Left hindlimb (tissue), 1 donor: ENCODE results near the gene PRR5.
A peak's percentile ranks its signal among the peaks of the same experiment; 100 is the strongest.
"Not testable (repeated sequence)": the region's sequence is repeated elsewhere in the genome, so short reads cannot be mapped to it uniquely, and the experiment has no call there.

Experiments used
- DNase-seq: peaks from one replicate; pipeline ENCODE4 v3.0.0-alpha.2; 2018

PRR5 gene

DNA sequence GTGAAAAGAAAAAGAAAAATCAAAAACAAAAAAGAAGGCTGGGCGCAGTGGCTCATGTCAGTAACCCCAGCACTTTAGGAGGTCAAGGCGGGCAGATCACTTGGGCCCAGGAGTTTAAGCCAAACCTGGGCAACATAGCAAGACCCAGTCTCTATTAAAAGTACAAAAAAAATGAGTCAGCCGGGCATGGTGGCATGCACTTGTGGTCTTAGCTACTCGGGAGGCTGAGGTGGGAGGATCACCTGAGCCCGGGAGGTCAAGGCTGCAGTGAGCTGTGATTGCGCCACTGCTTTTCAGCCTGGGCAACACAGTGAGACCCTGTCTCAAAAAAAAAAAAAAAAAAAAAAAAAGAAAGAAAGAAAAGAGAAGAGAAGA lies 26.0 kb upstream of the PRR5 start:
- not testable (repeated sequence) for DNase-seq

DNA sequence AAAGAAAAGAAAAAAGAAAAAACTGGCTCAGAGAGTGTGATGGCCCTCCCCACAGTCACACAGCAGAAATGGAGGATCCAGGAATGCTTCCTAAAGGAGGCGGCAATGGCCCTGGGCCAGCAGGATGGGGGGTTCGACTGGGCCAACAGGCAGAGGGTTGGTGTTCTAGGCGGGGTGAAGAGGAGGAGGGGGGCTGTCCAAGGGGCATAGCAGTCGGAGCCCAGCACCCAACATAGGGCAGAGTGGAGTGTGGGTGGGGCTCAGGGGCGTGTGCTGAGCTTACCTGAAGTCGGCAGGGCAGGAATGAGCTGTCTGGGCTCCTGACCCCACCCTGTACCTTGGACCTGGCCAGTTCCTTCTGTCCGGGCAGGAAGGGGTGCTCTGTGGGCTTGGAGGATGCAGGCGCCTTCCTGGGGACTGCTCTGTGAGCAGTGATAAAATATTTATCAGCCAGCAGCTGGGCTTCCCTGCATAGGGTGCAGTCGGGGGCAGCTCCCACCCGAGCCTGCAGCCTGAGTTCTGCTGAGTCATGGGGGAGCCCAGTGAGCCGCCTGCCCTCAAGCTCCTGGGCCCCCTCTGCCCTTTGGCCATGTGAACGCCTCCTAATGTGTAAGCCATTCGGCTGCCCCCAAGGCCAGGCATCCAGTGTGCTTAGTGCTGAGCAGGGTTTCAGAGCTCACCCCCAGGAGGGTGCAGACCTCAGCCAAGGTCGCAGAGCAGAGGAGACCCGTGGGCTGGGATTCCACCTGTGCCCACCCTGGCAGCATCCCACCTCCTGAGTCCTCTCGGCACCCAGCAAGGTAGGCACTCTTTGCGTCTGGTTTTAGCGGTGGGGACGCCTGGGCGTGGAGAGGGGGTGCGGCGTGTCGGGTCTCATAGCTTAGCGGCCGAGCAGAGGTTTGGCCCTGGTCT lies 25.3 kb upstream of the PRR5 start:
- DNase-seq, result no peak

GRCh38 chr22:44677353-44677840 lies 24.6 kb upstream of the PRR5 start:
- no peak for DNase-seq

GRCh38 chr22:44677871-44678555 lies 24.0 kb upstream of the PRR5 start:
- no peak for DNase-seq

GRCh38 chr22:44678556-44679305 lies 23.3 kb upstream of the PRR5 start:
- no peak for DNase-seq

DNA sequence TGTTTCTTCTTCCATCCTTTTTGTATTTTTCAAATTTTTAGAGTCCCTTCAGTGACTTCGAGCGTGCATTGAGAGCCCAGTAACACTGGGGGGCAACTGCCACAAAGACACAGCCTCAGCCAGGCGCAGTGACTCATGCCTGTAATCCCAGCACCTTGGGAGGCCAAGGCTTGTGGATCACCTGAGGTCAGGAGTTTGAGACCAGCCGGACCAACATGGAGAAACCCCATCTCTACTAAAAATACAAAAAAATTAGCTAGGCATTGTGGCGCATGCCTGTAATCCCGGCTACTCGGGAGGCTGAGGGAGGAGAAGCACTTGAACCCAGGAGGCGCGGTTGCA lies 22.7 kb upstream of the PRR5 start:
- not testable (repeated sequence) for DNase-seq

- DNase-seq, result no peak
These were observed 21.9 kb upstream of the PRR5 start for GRCh38 chr22:44680058-44680457.

GRCh38 chr22:44680481-44680894 lies 21.5 kb upstream of the PRR5 start:
- DNase-seq, result no peak

- no peak for DNase-seq
These were observed 19.3 kb upstream of the PRR5 start for GRCh38 chr22:44682556-44683168.

DNA sequence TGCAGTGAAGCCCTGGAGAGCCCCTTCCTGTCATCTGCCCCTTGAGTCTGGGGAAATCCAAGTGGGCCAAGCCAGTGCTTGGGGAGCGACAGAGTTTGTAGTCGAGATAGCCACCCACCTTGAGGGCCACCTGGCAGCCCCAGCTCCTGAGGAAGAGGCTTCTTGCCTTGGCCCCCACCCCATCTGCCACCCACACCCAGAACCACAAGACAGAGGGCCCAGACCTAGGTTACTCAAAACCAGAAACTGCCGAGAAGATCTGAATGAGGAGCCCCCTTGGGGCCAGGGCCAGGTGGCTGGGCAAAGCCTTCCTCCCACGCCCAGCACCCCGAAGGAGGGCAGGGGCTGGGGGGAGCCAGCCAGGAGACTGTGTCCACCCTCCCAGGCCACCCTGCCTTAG lies 18.8 kb upstream of the PRR5 start:
- DNase-seq, result no peak

- DNase-seq, result no peak
These were observed 18.1 kb upstream of the PRR5 start for GRCh38 chr22:44683881-44684280.

GRCh38 chr22:44684506-44685383 lies 17.3 kb upstream of the PRR5 start:
- peak; percentile 82 for DNase-seq

- DNase-seq, result no peak
These were observed 16.5 kb upstream of the PRR5 start for GRCh38 chr22:44685384-44686056.

- DNase-seq, result no peak
These were observed 15.0 kb upstream of the PRR5 start for GRCh38 chr22:44686873-44687600.

GRCh38 chr22:44689173-44689572 lies 12.8 kb upstream of the PRR5 start:
- DNase-seq, result no peak

DNA sequence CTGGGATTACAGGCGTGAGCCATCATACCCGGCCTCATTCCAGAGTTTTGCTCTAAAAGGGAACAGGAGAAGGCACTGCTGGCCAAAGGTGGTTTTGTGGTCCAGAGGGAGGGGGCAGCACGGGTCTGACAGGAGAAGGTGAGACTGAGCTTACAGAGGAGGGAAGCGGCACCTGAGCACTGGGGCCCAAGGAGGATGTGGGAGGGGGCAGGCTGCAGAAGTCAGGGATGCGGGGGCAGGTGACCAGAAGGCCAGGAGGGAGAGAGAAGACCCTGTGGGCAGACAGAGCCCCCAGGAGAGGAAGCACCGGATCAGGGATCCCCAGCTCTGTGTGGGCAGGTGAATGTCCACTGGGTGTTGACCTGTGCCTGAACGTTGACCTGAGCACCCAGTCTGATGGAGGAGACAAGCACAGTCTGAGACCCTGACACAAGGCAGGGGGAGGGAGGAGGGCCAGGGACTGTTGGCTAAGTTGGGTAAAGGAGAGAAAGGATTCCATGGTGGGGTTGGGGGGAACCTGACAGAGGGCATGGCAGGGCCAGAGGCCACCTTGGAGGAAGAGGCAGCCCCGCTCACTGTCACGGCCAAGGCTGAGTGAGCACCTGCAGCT lies 12.0 kb upstream of the PRR5 start:
- DNase-seq, result no peak

DNA sequence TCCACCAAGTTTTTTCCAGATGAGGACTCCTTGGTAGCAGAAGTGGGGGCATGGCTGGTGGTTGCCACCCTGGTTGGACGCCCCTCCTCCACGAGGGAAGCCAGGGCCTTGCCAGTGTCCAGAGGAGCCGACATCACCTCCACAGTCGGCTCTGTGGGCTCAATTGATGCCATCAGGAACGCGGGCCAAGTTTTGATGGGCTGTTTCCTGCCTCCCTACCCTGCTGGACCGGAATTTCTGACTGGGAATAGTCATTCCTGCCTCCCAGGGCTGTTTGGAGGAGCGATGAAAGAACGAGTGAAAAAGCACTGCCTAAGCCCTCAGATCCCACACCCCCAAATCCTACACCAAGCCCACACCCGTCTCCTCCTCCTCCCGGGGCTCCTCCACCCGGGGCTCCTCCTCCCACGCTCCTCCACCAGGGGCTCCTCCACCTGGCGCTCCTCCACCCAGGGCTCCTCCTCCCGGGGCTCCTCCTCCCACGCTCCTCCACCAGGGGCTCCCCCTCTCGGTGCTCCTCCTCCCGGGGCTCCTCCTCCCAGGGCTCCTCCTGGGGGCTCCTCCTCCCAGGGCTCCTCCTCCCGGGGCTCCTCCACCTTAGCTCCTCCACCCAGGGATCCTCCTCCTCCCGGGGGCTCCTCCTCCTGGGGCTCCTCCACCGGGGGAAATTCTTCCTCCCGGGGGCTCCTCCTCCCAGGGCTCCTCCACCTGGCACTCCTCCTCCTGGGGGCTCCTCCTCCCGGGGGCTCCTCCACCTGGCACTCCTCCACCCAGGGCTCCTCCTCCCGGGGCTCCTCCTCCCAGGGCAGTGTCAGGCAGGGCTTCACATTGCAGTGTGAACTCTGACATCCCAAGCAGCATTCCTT lies 10.0 kb upstream of the PRR5 start:
- no peak for DNase-seq

DNA sequence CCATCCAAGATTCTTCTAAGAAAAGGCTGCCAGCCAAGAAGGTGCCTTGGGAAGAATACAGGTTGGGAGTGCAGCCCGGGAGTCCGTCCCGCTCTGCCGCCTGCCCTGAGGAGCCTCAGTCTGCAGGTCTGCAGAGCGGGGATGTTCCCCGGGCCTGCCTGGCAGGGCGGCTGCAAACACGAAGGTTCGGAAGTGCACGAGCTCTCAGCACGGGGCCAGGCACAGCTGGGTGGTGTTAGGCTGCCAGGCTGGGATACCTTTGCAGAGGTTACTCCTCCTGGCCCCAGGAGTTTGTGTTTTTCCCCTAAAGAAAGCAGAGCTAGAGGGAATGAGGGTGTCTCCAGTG lies 9.4 kb upstream of the PRR5 start:
- no peak for DNase-seq

- no peak for DNase-seq
These were observed 8.9 kb upstream of the PRR5 start for GRCh38 chr22:44693145-44693544.
